GM23338 (cell line): Measurements from ENCODE around the gene TADA2A. TPM values are rescaled to one million over a fixed set of nuclear protein-coding genes. Genes with fewer than 3 reads are reported as not detected.

Experiments used
- ATAC-seq: fragments of 200-7000 bp; cut with Tn5 transposase; 3 replicates; pipeline ENCODE4 v1.9.1; 2020
- DNase-seq: peaks from one replicate; pipeline ENCODE4 v3.0.0-alpha.2; 2015; ENCODE audit warnings: low spot score
- H2AFZ ChIP-seq: fragments of 200-600 bp; sonication (generic); 2 replicates; pipeline ENCODE4 v1.8.0; 2016; ENCODE audit warnings: antibody characterized with exemption, mild to moderate bottlenecking, moderate library complexity
- H3F3A ChIP-seq: fragments of 200-600 bp; sonication (generic); replicated peaks from 2 replicates; pipeline ENCODE4 v1.8.0; 2017; ENCODE audit warnings: antibody characterized with exemption, mixed run types, low read depth
- H3K27ac ChIP-seq: fragments of 200-600 bp; sonication (generic); 2 replicates; pipeline ENCODE4 v1.6.1; 2016; ENCODE audit warnings: low read depth
- H3K27me3 ChIP-seq: fragments of 200-600 bp; sonication (generic); 2 replicates; pipeline ENCODE4 v1.8.0; 2016; ENCODE audit warnings: mild to moderate bottlenecking, mixed run types, moderate library complexity; ENCODE audit not compliant: insufficient read depth
- H3K36me3 ChIP-seq: fragments of 200-600 bp; sonication (generic); 2 replicates; pipeline ENCODE4 v1.8.0; 2016; ENCODE audit warnings: mild to moderate bottlenecking; ENCODE audit not compliant: insufficient read depth
- H3K4me1 ChIP-seq: fragments of 200-600 bp; sonication (generic); 2 replicates; pipeline ENCODE4 v1.8.0; 2016; ENCODE audit warnings: mild to moderate bottlenecking, moderate library complexity; ENCODE audit not compliant: insufficient read depth
- H3K4me2 ChIP-seq: fragments of 200-600 bp; sonication (generic); 2 replicates; pipeline ENCODE4 v1.7.1; 2017; ENCODE audit warnings: mixed run types
- H3K4me3 ChIP-seq: fragments of 200-600 bp; sonication (generic); 2 replicates; pipeline ENCODE4 v1.6.1; 2016; ENCODE audit warnings: mixed run types
- H3K79me2 ChIP-seq: fragments of 200-600 bp; sonication (generic); replicated peaks from 2 replicates; pipeline ENCODE4 v1.8.0; 2017; ENCODE audit warnings: mild to moderate bottlenecking; ENCODE audit not compliant: insufficient read depth
- H3K9me2 ChIP-seq: fragments of 200-600 bp; sonication (generic); 2 replicates; pipeline ENCODE4 v1.8.0; 2017; ENCODE audit not compliant: insufficient read depth
- H4K20me1 ChIP-seq: fragments of 200-600 bp; sonication (generic); replicated peaks from 2 replicates; pipeline ENCODE4 v1.8.0; 2017; ENCODE audit warnings: mild to moderate bottlenecking; ENCODE audit not compliant: insufficient read depth
- H3K27ac Mint-ChIP-seq: 2 replicates; pipeline ENCODE4 v1.8.0; 2020; ENCODE audit warnings: inconsistent platforms, mild to moderate bottlenecking, moderate library complexity, mixed read lengths
- H3K27me3 Mint-ChIP-seq: 3 replicates; pipeline ENCODE4 v1.8.0; 2022; ENCODE audit warnings: low read depth, mild to moderate bottlenecking, moderate library complexity, mixed read lengths, inconsistent platforms; ENCODE audit not compliant: insufficient read depth, poor library complexity
- H3K36me3 Mint-ChIP-seq: 3 replicates; pipeline ENCODE4 v1.8.0; 2021; ENCODE audit warnings: low read depth, mild to moderate bottlenecking, inconsistent platforms, moderate library complexity, mixed read lengths
- H3K4me1 Mint-ChIP-seq: 3 replicates; pipeline ENCODE4 v1.8.0; 2020; ENCODE audit warnings: mild to moderate bottlenecking, inconsistent platforms, mixed read lengths
- H3K4me3 Mint-ChIP-seq: 3 replicates; pipeline ENCODE4 v1.8.0; 2021; ENCODE audit warnings: moderate library complexity, mild to moderate bottlenecking, inconsistent platforms, mixed read lengths
- H3K9me3 Mint-ChIP-seq: 3 replicates; pipeline ENCODE4 v1.8.0; 2020; ENCODE audit warnings: moderate library complexity, mild to moderate bottlenecking, inconsistent platforms, mixed read lengths
- CREB1 ChIP-seq: fragments of 250-450 bp; sonication (Bioruptor Pico); IDR thresholded peaks from 2 replicates; pipeline ENCODE4 v1.5.0; 2020; ENCODE audit warnings: low read depth, mild to moderate bottlenecking, moderate library complexity
- CTCF ChIP-seq, 2 experiments: fragments of 200-600 bp in 1 of 2; sonication (generic) in 1 of 2; conservative IDR thresholded peaks; 2 replicates each; pipeline versions ENCODE4 v1.5.1 to v1.6.1; 2016 to 2017; ENCODE audit warnings: antibody characterized with exemption in 2 of 2, low read depth in 2 of 2, mild to moderate bottlenecking in 2 of 2, moderate library complexity in 1 of 2
- ETS1 ChIP-seq: IDR thresholded peaks from 2 replicates; pipeline ENCODE4 v1.6.1; 2016; ENCODE audit warnings: antibody characterized with exemption
- EZH2 ChIP-seq: fragments of 200-600 bp; sonication (generic); IDR thresholded peaks from one replicate; pipeline ENCODE4 v1.8.0; 2017; ENCODE audit warnings: antibody characterized with exemption, mild to moderate bottlenecking, low read depth; ENCODE audit not compliant: unreplicated experiment
- EZH2phosphoT487 ChIP-seq: fragments of 200-600 bp; sonication (generic); IDR thresholded peaks from one replicate; pipeline ENCODE4 v1.8.1; 2018; ENCODE audit warnings: antibody characterized with exemption; ENCODE audit not compliant: unreplicated experiment
- JUNB ChIP-seq: IDR thresholded peaks from one replicate; pipeline ENCODE4 v1.6.1; 2016; ENCODE audit warnings: antibody characterized with exemption; ENCODE audit not compliant: unreplicated experiment
- NANOG ChIP-seq: IDR thresholded peaks from 2 replicates; pipeline ENCODE4 v1.6.1; 2016; ENCODE audit warnings: antibody characterized with exemption, borderline replicate concordance
- POLR2AphosphoS5 ChIP-seq: IDR thresholded peaks from 2 replicates; pipeline ENCODE4 v1.6.1; 2016; ENCODE audit warnings: antibody characterized with exemption, low read depth
- REST ChIP-seq: IDR thresholded peaks from one replicate; pipeline ENCODE4 v1.6.1; 2018; ENCODE audit warnings: antibody characterized with exemption; ENCODE audit not compliant: unreplicated experiment
- STAT1 ChIP-seq: IDR thresholded peaks from one replicate; pipeline ENCODE4 v1.6.1; 2016; ENCODE audit warnings: antibody characterized with exemption; ENCODE audit not compliant: unreplicated experiment
- ZNF114 ChIP-seq: fragments of 250-450 bp; sonication (Bioruptor Pico); IDR thresholded peaks from 2 replicates; pipeline ENCODE4 v1.5.0; 2020; ENCODE audit warnings: mild to moderate bottlenecking, moderate library complexity
- ZNF331 ChIP-seq: fragments of 250-450 bp; sonication (Bioruptor Pico); IDR thresholded peaks from 2 replicates; pipeline ENCODE4 v1.5.0; 2020; ENCODE audit warnings: low read depth, mild to moderate bottlenecking, moderate library complexity
- ZNF462 ChIP-seq: fragments of 250-450 bp; sonication (Bioruptor Pico); IDR thresholded peaks from 2 replicates; pipeline ENCODE4 v1.5.0; 2020; ENCODE audit warnings: mild to moderate bottlenecking, moderate library complexity
- polyA plus RNA-seq: library from polyadenylated mRNA; unstranded; fragments of >200 nt; fragmentation: Nextera tagmentation; extraction: Ambion mirVana; gene quantifications from 2 replicates; pipeline ENCODE4 v1.2.1, GENCODE V29; 2016
- total RNA-seq: library from RNA; depleted of rRNA; stranded (reverse); fragments of >200 nt; shearing (Covaris generic); gene quantifications from 2 replicates; pipeline ENCODE4 v1.2.3, GENCODE V29; 2014

Gene TADA2A
- total and polyA plus RNA-seq, 2 experiments from 2014 or later, result 14.5 to 17.1 TPM

GRCh38 chr17:37368577-37368976, 38.1 kb upstream of the TADA2A start:
- Mint-ChIP-seq H3K36me3 (no peaks in the 10 kb centered on the region), H3K4me1 (no peaks in the 10 kb centered on the region; the same call in 2 of the 3 replicates), H3K9me3 (no peaks in the 10 kb centered on the region), H3K27ac (no peak overlapping the region), H3K4me3 (no peak overlapping the region), H3K27me3 (no peaks in the 10 kb centered on the region)
- no peak overlapping the region for H2AFZ ChIP-seq
- no peak for ATAC-seq
- no peaks in the 10 kb centered on the region for H3F3A ChIP-seq
- H3K4me1 ChIP-seq, result no peaks in the 10 kb centered on the region
- H4K20me1 ChIP-seq, result no peaks in the 10 kb centered on the region
- no peak overlapping the region for H3K27ac ChIP-seq
- TF ChIP-seq ETS1 (no peak), JUNB (no peak), EZH2 (no peak), EZH2phosphoT487 (no peak), ZNF462 (CRISPR knock-in tag) (no peak), CREB1 (CRISPR knock-in tag) (no peak), CTCF (conservative IDR thresholded peaks at IDR 0.05; ENCODE audit: low read depth in 2 of 2) (no peak), STAT1 (no peak), ZNF114 (CRISPR knock-in tag) (no peak), POLR2AphosphoS5 (no peak), ZNF331 (CRISPR knock-in tag) (no peak), REST (no peak), NANOG (no peak)
- H3K4me3 ChIP-seq, result no peak overlapping the region
- no peaks in the 10 kb centered on the region for H3K9me2 ChIP-seq
- H3K79me2 ChIP-seq, result no peaks in the 10 kb centered on the region
- H3K4me2 ChIP-seq, result no peak overlapping the region
- H3K27me3 ChIP-seq, result no peaks in the 10 kb centered on the region
- DNase-seq, result no peak
- H3K36me3 ChIP-seq, result no peaks in the 10 kb centered on the region
